Esophagus squamous epithelium (tissue), 4 donors: ENCODE measurements around the gene TMEM269.

ENCODE experiments used
- CTCF ChIP-seq, 6 experiments: fragments of 450-650 bp in 4 of 6; fragments of 200-600 bp in 2 of 6; sonication (generic) in 2 of 6; IDR thresholded peaks; one replicate each; pipeline ENCODE4 v1.5.1; 2016 to 2019; ENCODE audit warnings: antibody characterized with exemption in 6 of 6, mild to moderate bottlenecking in 4 of 6, moderate library complexity in 4 of 6
- POLR2A ChIP-seq, 4 donors: fragments of 450-650 bp; IDR thresholded peaks; one replicate each; pipeline ENCODE4 v1.6.1; 2017; ENCODE audit warnings: antibody characterized with exemption in 4 of 4, mild to moderate bottlenecking in 4 of 4, moderate library complexity in 3 of 4

DNA sequence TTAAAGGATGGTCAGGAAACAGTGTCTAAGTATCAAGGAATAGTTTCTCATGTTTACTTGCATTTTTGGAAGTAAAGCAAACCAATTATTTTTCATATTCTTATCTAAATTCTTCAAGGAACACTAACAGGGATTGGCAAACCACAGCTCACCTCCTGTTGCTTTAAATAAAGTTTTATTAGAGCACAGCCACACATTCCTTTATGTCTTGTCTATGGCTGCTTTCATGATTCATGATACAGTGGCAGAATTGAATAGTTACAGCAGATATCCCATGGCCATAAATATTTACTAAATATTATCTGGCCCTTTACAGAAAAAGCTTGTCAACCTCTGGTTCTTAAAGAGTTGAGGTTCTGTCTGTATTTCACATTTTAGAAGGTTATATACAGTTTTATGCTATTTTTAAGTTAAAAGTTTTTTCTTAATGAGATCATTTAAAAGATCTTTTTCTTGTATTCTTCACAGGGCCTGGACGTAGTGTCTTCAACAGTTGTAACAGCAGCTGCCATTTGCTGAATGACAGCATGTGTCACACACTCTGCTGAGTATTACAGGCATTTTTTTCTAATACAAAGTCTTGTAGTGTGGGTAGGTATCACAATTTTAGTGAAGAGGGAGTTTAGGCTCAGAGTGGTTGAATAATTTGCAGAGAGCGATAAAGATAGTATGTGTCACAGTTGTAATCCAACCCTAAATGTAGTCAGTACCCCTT, 64.2 kb downstream of the TMEM269 start:
- no peak for TF ChIP-seq CTCF (IDR thresholded peaks at IDR 0.05)
- TF ChIP-seq POLR2A (IDR thresholded peaks at IDR 0.05), result no peak
